HG02642 (cell line): Measurements from ENCODE around the gene PRKAG2.

Source experiments
- ATAC-seq: cut with Tn5 transposase; IDR thresholded peaks from one replicate; pipeline ENCODE4 v1.9.1; 2021; ENCODE audit warnings: mild to moderate bottlenecking; ENCODE audit not compliant: unreplicated experiment, poor library complexity

Gene PRKAG2

GRCh38 chr7:151901828-151902227, 24.9 kb upstream of the PRKAG2 start:
- ATAC-seq, result no peak

- no peak for ATAC-seq
These were observed 24.2 kb upstream of the PRKAG2 start for GRCh38 chr7:151900986-151901621.

GRCh38 chr7:151900591-151900985, 23.7 kb upstream of the PRKAG2 start:
- no peak for ATAC-seq

- no peak for ATAC-seq
These were observed 22.8 kb upstream of the PRKAG2 start for GRCh38 chr7:151899513-151900360.

GRCh38 chr7:151897951-151898686, 21.2 kb upstream of the PRKAG2 start:
- no peak for ATAC-seq

GRCh38 chr7:151897161-151897731, 20.3 kb upstream of the PRKAG2 start:
- ATAC-seq, result no peak

GRCh38 chr7:151896486-151896885, 19.6 kb upstream of the PRKAG2 start:
- no peak for ATAC-seq

GRCh38 chr7:151896086-151896485, 19.2 kb upstream of the PRKAG2 start:
- no peak for ATAC-seq

- ATAC-seq, result no peak
These were observed 18.7 kb upstream of the PRKAG2 start for GRCh38 chr7:151895631-151896031.

GRCh38 chr7:151895008-151895630, 18.2 kb upstream of the PRKAG2 start:
- no peak for ATAC-seq

- no peak for ATAC-seq
These were observed 17.4 kb upstream of the PRKAG2 start for GRCh38 chr7:151894111-151895007.

GRCh38 chr7:151893405-151893923, 16.5 kb upstream of the PRKAG2 start:
- ATAC-seq, result no peak

GRCh38 chr7:151891753-151892152, 14.8 kb upstream of the PRKAG2 start:
- no peak for ATAC-seq

- no peak for ATAC-seq
These were observed 14.3 kb upstream of the PRKAG2 start for GRCh38 chr7:151891182-151891581.

- ATAC-seq, result no peak
These were observed 13.6 kb upstream of the PRKAG2 start for GRCh38 chr7:151890355-151891004.

GRCh38 chr7:151889406-151890354, 12.8 kb upstream of the PRKAG2 start:
- no peak for ATAC-seq
